Upper lobe of left lung (tissue), 4 donors: ENCODE data around the gene PIAS2.

Experiments
- EP300 ChIP-seq, 4 donors: sonication (generic); formaldehyde crosslinking; IDR thresholded peaks; one replicate each; pipeline ENCODE4 v1.5.1; 2017; ENCODE audit warnings: antibody characterized with exemption in 4 of 4, control low read depth in 2 of 4
- POLR2A ChIP-seq, 4 donors: fragments of 450-650 bp; IDR thresholded peaks; one replicate each; pipeline ENCODE4 v1.5.1; 2016 to 2017; ENCODE audit warnings: antibody characterized with exemption in 4 of 4, mild to moderate bottlenecking in 2 of 4
- POLR2AphosphoS5 ChIP-seq, 2 donors: sonication (generic); formaldehyde crosslinking; IDR thresholded peaks; one replicate each; pipeline ENCODE4 v1.5.1; 2017; ENCODE audit warnings: antibody characterized with exemption in 2 of 2
- TF ChIP-seq, protein P1 (sequence below), 6 experiments: fragments of 450-650 bp in 4 of 6; fragments of 200-600 bp in 2 of 6; sonication (generic) in 2 of 6; IDR thresholded peaks; one replicate each; pipeline ENCODE4 v1.5.1; 2016 to 2019; ENCODE audit warnings: antibody characterized with exemption in 6 of 6

DNA sequence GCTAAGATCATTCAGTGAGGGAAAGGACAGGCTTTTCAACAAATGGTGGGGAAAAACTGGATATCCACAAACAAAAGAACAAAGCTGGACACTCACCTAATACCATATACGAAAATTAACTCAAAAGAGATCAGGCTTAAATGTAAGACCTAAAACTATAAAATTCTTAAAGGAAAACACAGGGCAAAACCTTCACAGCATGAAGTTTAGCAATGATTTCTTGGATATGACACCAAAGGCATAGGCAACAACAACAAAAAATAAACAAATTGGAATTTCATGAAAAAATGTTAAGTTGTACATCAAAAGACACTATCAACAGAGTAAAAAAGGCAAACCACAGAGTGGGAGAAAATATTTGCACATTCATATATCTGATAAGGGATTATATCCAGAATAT is 28.3 kb downstream of the PIAS2 start:
- TF ChIP-seq POLR2AphosphoS5 (IDR thresholded peaks at IDR 0.05) (no peak), POLR2A (IDR thresholded peaks at IDR 0.05) (no peak), EP300 (IDR thresholded peaks at IDR 0.05) (no peak)
- TF ChIP-seq, protein P1, sequence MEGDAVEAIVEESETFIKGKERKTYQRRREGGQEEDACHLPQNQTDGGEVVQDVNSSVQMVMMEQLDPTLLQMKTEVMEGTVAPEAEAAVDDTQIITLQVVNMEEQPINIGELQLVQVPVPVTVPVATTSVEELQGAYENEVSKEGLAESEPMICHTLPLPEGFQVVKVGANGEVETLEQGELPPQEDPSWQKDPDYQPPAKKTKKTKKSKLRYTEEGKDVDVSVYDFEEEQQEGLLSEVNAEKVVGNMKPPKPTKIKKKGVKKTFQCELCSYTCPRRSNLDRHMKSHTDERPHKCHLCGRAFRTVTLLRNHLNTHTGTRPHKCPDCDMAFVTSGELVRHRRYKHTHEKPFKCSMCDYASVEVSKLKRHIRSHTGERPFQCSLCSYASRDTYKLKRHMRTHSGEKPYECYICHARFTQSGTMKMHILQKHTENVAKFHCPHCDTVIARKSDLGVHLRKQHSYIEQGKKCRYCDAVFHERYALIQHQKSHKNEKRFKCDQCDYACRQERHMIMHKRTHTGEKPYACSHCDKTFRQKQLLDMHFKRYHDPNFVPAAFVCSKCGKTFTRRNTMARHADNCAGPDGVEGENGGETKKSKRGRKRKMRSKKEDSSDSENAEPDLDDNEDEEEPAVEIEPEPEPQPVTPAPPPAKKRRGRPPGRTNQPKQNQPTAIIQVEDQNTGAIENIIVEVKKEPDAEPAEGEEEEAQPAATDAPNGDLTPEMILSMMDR (IDR thresholded peaks at IDR 0.05) = no peak
